ENCODE measurements around the gene WDR59. TPM values are rescaled to one million over a fixed set of nuclear protein-coding genes. Genes with fewer than 3 reads are reported as not detected.
"Not testable (repeated sequence)": the region's sequence is repeated elsewhere in the genome, so short reads cannot be mapped to it uniquely, and the experiment has no call there.

The WDR59 gene
- total RNA-seq, 2 experiments from 2014 or later, result 26.3 to 80.3 TPM

- no peak for DNase-seq (ENCODE audit: low spot score)
- CTCF ChIA-PET (ENCODE audit: unreplicated experiment), result no interaction called here
- H3K4me3 ChIP-seq (ENCODE audit: low read depth, low read length, poor library complexity, severe bottlenecking), result no peak overlapping the region
- H3K79me2 ChIP-seq (ENCODE audit: insufficient read depth, low read depth, low read length), result no peaks in the 10 kb centered on the region
- TF ChIP-seq CTCF (conservative IDR thresholded peaks at IDR 0.05; ENCODE audit: low read length), result no peak
- TF ChIP-seq EZH2phosphoT487 (IDR thresholded peaks at IDR 0.05; ENCODE audit: borderline replicate concordance, low read depth, low read length), result no peak
- POLR2A ChIA-PET, result interaction anchor here (1.2 kb wide), 1 partner anchor 9 kb away, joined by 3 read pairs; no protein-coding TSS in a partner anchor
- no peaks in the 10 kb centered on the region for H3K9me2 ChIP-seq (ENCODE audit: insufficient read depth, low read length)
- no peaks in the 10 kb centered on the region for H3K36me3 ChIP-seq (ENCODE audit: insufficient read depth, low read length)
- no peaks in the 10 kb centered on the region for H4K20me1 ChIP-seq (ENCODE audit: insufficient read depth, low read length)
- H3K27ac ChIP-seq (ENCODE audit: low read depth, low read length, poor library complexity, severe bottlenecking), result no peak overlapping the region
- no peak overlapping the region for H3K4me2 ChIP-seq (ENCODE audit: low read length)
- H3K9me3 ChIP-seq (ENCODE audit: low read length), result peaks cover 5% of the 10 kb centered on the region; the same call in 1 of the 2 replicates
- BruUV-seq (replicated peaks), result no TSS peak
- intact Hi-C loops (cut with micrococcal nuclease; ENCODE audit: unreplicated experiment), result no loop called here
- H3K4me1 ChIP-seq (ENCODE audit: insufficient read depth, low read length, poor library complexity, severe bottlenecking), result peaks cover 7% of the 10 kb centered on the region
- H2AFZ ChIP-seq (ENCODE audit: low read length), result no peak overlapping the region
Measured at GRCh38 chr16:75026892-75027391, 42.0 kb upstream of the WDR59 start.

GRCh38 chr16:75026239-75026891 lies 41.4 kb upstream of the WDR59 start:
- H3K36me3 ChIP-seq (ENCODE audit: insufficient read depth, low read length); H3K79me2 ChIP-seq (ENCODE audit: insufficient read depth, low read depth, low read length); H3K4me2 ChIP-seq (ENCODE audit: low read length); BruUV-seq (replicated peaks); CTCF ChIA-PET (ENCODE audit: unreplicated experiment); H3K4me1 ChIP-seq (ENCODE audit: insufficient read depth, low read length, poor library complexity, severe bottlenecking); DNase-seq (ENCODE audit: low spot score); H3K4me3 ChIP-seq (ENCODE audit: low read depth, low read length, poor library complexity, severe bottlenecking); H3K9me2 ChIP-seq (ENCODE audit: insufficient read depth, low read length); H4K20me1 ChIP-seq (ENCODE audit: insufficient read depth, low read length); H2AFZ ChIP-seq (ENCODE audit: low read length); intact Hi-C loops (cut with micrococcal nuclease; ENCODE audit: unreplicated experiment); H3K27ac ChIP-seq (ENCODE audit: low read depth, low read length, poor library complexity, severe bottlenecking): not testable (repeated sequence)
- POLR2A ChIA-PET, result interaction anchor here (1.2 kb wide), 1 partner anchor 9 kb away, joined by 3 read pairs; no protein-coding TSS in a partner anchor
- H3K9me3 ChIP-seq (ENCODE audit: low read length), result peaks cover 10% of the 10 kb centered on the region

- Histone ChIP-seq H3K36me3 (ENCODE audit: insufficient read depth, low read length) (no peaks in the 10 kb centered on the region), H3K27ac (ENCODE audit: low read depth, low read length, poor library complexity, severe bottlenecking) (no peak overlapping the region), H3K4me1 (ENCODE audit: insufficient read depth, low read length, poor library complexity, severe bottlenecking) (peaks cover 7% of the 10 kb centered on the region), H2AFZ (ENCODE audit: low read length) (no peak overlapping the region), H3K9me2 (ENCODE audit: insufficient read depth, low read length) (no peaks in the 10 kb centered on the region), H3K4me2 (ENCODE audit: low read length) (no peak overlapping the region), H4K20me1 (ENCODE audit: insufficient read depth, low read length) (no peaks in the 10 kb centered on the region), H3K9me3 (ENCODE audit: low read length) (peaks cover 16% of the 10 kb centered on the region), H3K79me2 (ENCODE audit: insufficient read depth, low read depth, low read length) (no peaks in the 10 kb centered on the region), H3K4me3 (ENCODE audit: low read depth, low read length, poor library complexity, severe bottlenecking) (no peak overlapping the region)
- POLR2A ChIA-PET, result interaction anchor here (1.2 kb wide), 1 partner anchor 8 kb away, joined by 3 read pairs; no protein-coding TSS in a partner anchor
- no peak for TF ChIP-seq CTCF (conservative IDR thresholded peaks at IDR 0.05; ENCODE audit: low read length)
- TF ChIP-seq EZH2phosphoT487 (IDR thresholded peaks at IDR 0.05; ENCODE audit: borderline replicate concordance, low read depth, low read length), result no peak
- intact Hi-C loops (cut with micrococcal nuclease; ENCODE audit: unreplicated experiment), result no loop called here
- no TSS peak for BruUV-seq (replicated peaks)
- CTCF ChIA-PET (ENCODE audit: unreplicated experiment), result interaction anchor here (0.5 kb wide), 1 partner anchor 10 kb away, joined by 4 read pairs; no protein-coding TSS in a partner anchor
- DNase-seq (ENCODE audit: low spot score), result no peak
Measured at GRCh38 chr16:75025761-75026160, 40.8 kb upstream of the WDR59 start.
